Measurements from ENCODE around the gene KCND1. TPM values are rescaled to one million over a fixed set of nuclear protein-coding genes. Genes with fewer than 3 reads are reported as not detected.
A peak's percentile ranks its signal among the peaks of the same experiment; 100 is the strongest.

KCND1 gene
- total and polyA plus RNA-seq, 4 experiments from 2014 or later = 1.0 to 1.9 (median 1.8) TPM; not detected in 1

DNA sequence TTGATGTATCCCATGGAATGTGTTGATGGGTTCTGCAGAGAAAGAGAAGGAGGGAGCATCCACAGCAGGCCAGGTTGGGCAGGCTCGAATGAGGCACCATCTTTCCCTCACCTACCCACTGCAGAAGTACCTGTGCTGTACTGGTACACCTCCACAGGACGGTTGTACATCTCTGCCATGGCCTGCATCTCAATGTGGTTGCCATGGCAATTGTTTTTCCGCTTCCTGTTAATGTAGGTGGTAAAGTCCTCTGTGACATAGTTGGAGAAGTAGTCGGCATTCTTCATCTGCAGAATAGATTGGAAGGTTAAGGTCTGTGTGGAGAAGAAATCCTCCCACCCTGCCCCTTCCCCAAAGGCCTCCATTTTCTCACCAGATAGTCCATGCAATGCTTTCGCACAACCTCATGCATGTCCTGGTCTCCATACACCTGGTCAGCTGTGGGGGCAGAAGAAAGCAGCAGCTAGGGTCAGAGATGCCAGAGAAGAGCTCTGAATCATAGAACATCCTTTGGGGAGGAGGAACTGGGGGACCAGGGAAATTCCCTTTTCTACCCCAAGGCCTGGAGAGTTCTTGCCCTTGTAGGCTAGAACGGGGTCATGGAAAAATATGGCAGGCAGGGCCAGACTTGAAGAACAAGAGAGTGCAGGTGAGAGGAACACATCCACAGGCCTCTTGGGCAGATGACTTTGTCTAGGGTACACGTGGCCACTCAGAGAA, 36.9 kb downstream of the KCND1 start:
- Mint-ChIP-seq H3K27ac (peak overlapping the region; percentile 95 to 99 (median 97)), H3K9me3 (peaks cover 0 to 7% (median 0%) of the 10 kb centered on the region in 8 donors), H3K4me3 (peak overlapping the region in 7 of 8 donors; percentile 39 to 80 (median 77)), H3K4me1 (peaks cover 47 to 73% (median 61%) of the 10 kb centered on the region in 4 donors), H3K36me3 (peaks cover 24 to 49% of the 10 kb centered on the region in 2 donors), H3K27me3 (no peaks in the 10 kb centered on the region)
- ChIA-PET CTCF (ENCODE audit: partially characterized antibody) (interaction anchor here (1.4 kb wide), 1 partner anchor 11 kb away, joined by 3 read pairs; no protein-coding TSS in a partner anchor), POLR2A (ENCODE audit: partially characterized antibody) (interaction anchor here (1.0 to 11.3 kb wide), 3 partner anchors 15 to 37 kb away, joined by 3 to 235 read pairs (median 4); partner anchors contain the start of genes PIM2 and PQBP1)
- H3K9me3 ChIP-seq (ENCODE audit: control insufficient read depth in 1 of 2, low read length in 2 of 2) = no peaks in the 10 kb centered on the region
- peak overlapping the region; percentile 68 for H3K27ac ChIP-seq (ENCODE audit: low read depth, low read length)
- peak; percentile 68 to 84 (median 80) for DNase-seq
- intact Hi-C loops (cut with micrococcal nuclease) = no loop called here
- H3K4me1 ChIP-seq (ENCODE audit: insufficient read depth, low read length) = peaks cover 67% of the 10 kb centered on the region
- H3K4me3 ChIP-seq (ENCODE audit: low read length in 2 of 2) = no peak overlapping the region
- H3K27me3 ChIP-seq (ENCODE audit: insufficient read depth, low read length) = no peaks in the 10 kb centered on the region
- H3K36me3 ChIP-seq (ENCODE audit: insufficient read depth, low read length) = peaks cover 5% of the 10 kb centered on the region

DNA sequence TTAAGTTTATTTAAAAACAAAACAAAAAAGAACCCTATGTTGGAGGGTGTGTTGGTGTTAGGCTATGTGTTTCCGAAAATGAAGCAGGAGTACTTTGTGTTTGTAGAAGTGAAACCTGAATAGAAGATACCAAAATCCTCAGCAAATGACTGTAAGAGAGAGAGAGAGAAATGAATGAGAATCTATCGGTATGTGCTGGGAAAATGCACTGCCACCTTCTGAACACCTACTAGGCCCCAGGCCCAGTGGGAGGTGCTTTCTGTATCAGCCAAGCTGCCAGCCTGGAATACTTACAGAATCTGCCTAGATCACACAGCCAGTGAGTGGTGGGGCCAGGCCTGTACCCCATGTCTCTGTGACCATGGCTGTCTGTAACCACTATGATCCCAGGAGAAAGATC, 37.9 kb downstream of the KCND1 start:
- POLR2A ChIA-PET (ENCODE audit: partially characterized antibody) = interaction anchor here (1.0 to 11.3 kb wide), 3 partner anchors 14 to 36 kb away, joined by 3 to 235 read pairs (median 4); partner anchors contain the start of genes PIM2 and PQBP1

DNA sequence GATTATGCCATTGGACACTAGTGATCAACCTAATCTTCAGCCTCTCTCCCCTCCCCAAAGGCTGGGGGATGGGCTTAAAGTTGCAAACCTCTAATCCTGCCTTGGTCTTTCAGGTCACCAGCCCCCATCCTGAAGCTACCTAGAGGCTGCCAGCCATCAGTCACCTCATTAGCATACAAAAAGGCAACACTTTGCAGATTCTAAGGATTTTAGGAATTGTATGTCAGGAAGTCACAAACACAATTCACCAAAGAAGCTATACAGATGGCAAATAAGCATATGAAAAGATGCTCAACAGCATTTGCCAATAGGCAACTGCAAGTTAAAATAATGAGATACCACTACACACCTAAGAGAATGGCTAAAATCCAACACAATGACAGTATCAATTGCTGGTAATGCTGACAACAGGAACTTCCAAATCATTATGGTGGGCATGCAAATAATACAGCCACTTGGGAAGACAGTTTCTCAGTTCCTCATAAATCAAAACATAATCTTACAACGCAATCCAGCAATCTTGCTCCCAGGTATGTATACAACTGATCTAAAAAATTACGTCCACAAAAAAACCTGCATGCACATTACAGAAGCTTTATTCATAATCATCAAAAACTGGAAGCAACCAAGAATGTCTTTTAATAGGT, 43.8 kb downstream of the KCND1 start:
- Mint-ChIP-seq H3K27me3 (no peaks in the 10 kb centered on the region), H3K36me3 (peaks cover 25 to 35% of the 10 kb centered on the region in 2 donors), H3K4me1 (peaks cover 16 to 46% (median 21%) of the 10 kb centered on the region in 4 donors), H3K4me3 (no peak overlapping the region), H3K9me3 (peaks cover 0 to 2% (median 0%) of the 10 kb centered on the region in 8 donors), H3K27ac (peak overlapping the region in 2 of 7 donors; percentile 14 to 35)
- Histone ChIP-seq H3K36me3 (ENCODE audit: insufficient read depth, low read length) (peaks cover 11% of the 10 kb centered on the region), H3K4me1 (ENCODE audit: insufficient read depth, low read length) (peaks cover 28% of the 10 kb centered on the region), H3K27me3 (ENCODE audit: insufficient read depth, low read length) (no peaks in the 10 kb centered on the region), H3K9me3 (ENCODE audit: control insufficient read depth in 1 of 2, low read length in 2 of 2) (no peaks in the 10 kb centered on the region), H3K27ac (ENCODE audit: low read depth, low read length) (no peak overlapping the region), H3K4me3 (ENCODE audit: low read length in 2 of 2) (no peak overlapping the region)
- ChIA-PET POLR2A (ENCODE audit: partially characterized antibody) (interaction anchor here (0.7 to 2.1 kb wide), 6 partner anchors 8 to 30 kb away, joined by 3 to 10 read pairs (median 3); no protein-coding TSS in a partner anchor), CTCF (ENCODE audit: partially characterized antibody) (interaction anchor here (1.1 kb wide), 1 partner anchor 19 kb away, joined by 4 read pairs; no protein-coding TSS in a partner anchor)
- no peak for DNase-seq
- intact Hi-C loops (cut with micrococcal nuclease) = no loop called here

More for the DNA sequence above, 37.9 kb downstream of the KCND1 start:
- Mint-ChIP-seq H3K36me3 (peaks cover 24 to 45% of the 10 kb centered on the region in 2 donors), H3K27me3 (no peaks in the 10 kb centered on the region), H3K4me1 (peaks cover 39 to 63% (median 51%) of the 10 kb centered on the region in 4 donors), H3K9me3 (peaks cover 0 to 4% (median 0%) of the 10 kb centered on the region in 8 donors), H3K4me3 (peak overlapping the region in 6 of 8 donors; percentile 26 to 80 (median 48)), H3K27ac (peak overlapping the region; percentile 95 to 99 (median 97))
- Histone ChIP-seq H3K36me3 (ENCODE audit: insufficient read depth, low read length) (peaks cover 5% of the 10 kb centered on the region), H3K4me3 (ENCODE audit: low read length in 2 of 2) (no peak overlapping the region), H3K4me1 (ENCODE audit: insufficient read depth, low read length) (peaks cover 58% of the 10 kb centered on the region), H3K27me3 (ENCODE audit: insufficient read depth, low read length) (no peaks in the 10 kb centered on the region), H3K27ac (ENCODE audit: low read depth, low read length) (peak overlapping the region; percentile 68), H3K9me3 (ENCODE audit: control insufficient read depth in 1 of 2, low read length in 2 of 2) (no peaks in the 10 kb centered on the region)
- no peak for DNase-seq
- CTCF ChIA-PET (ENCODE audit: partially characterized antibody) = interaction anchor here (1.4 kb wide), 1 partner anchor 12 kb away, joined by 3 read pairs; no protein-coding TSS in a partner anchor
- intact Hi-C loops (cut with micrococcal nuclease) = no loop called here

DNA sequence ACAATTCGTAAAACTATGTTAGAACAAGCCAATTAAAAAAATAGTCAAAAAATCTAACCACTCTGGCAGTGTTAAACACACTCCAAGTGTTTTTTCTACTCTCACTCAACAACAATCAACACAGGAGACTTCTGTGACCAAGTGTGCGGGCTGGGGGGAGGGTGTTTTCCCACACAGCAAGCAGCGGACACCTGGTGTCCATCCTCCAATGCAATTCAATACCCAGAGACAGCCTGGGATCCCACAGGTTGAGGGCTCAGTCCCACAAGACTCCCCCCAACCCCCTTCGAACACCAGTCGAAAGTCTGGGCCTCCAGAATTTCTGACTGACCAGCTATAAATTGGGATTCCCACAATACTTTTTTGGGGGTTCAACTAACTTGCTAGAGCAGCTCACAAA, 44.5 kb downstream of the KCND1 start:
- H3K4me3 ChIP-seq (ENCODE audit: low read length in 2 of 2) = no peak overlapping the region
- peaks cover 11% of the 10 kb centered on the region for H3K36me3 ChIP-seq (ENCODE audit: insufficient read depth, low read length)
- H3K4me3 Mint-ChIP-seq = no peak overlapping the region
- H3K9me3 Mint-ChIP-seq = peaks cover 0 to 2% (median 0%) of the 10 kb centered on the region in 8 donors
- H3K27me3 Mint-ChIP-seq = no peaks in the 10 kb centered on the region
- DNase-seq = no peak
- H3K27ac ChIP-seq (ENCODE audit: low read depth, low read length) = no peak overlapping the region
- H3K27me3 ChIP-seq (ENCODE audit: insufficient read depth, low read length) = no peaks in the 10 kb centered on the region
- POLR2A ChIA-PET (ENCODE audit: partially characterized antibody) = interaction anchor here (1.0 to 2.1 kb wide), 5 partner anchors 8 to 31 kb away, joined by 3 to 10 read pairs (median 3); no protein-coding TSS in a partner anchor
- H3K9me3 ChIP-seq (ENCODE audit: control insufficient read depth in 1 of 2, low read length in 2 of 2) = no peaks in the 10 kb centered on the region
- H3K4me1 ChIP-seq (ENCODE audit: insufficient read depth, low read length) = peaks cover 35% of the 10 kb centered on the region
- intact Hi-C loops (cut with micrococcal nuclease) = no loop called here
- no peak overlapping the region for H3K27ac Mint-ChIP-seq
- H3K36me3 Mint-ChIP-seq = peaks cover 24 to 36% of the 10 kb centered on the region in 2 donors
- H3K4me1 Mint-ChIP-seq = peaks cover 17 to 50% (median 24%) of the 10 kb centered on the region in 4 donors
- CTCF ChIA-PET (ENCODE audit: partially characterized antibody) = interaction anchor here (1.0 kb wide), 1 partner anchor 10 kb away, joined by 3 read pairs; no protein-coding TSS in a partner anchor

DNA sequence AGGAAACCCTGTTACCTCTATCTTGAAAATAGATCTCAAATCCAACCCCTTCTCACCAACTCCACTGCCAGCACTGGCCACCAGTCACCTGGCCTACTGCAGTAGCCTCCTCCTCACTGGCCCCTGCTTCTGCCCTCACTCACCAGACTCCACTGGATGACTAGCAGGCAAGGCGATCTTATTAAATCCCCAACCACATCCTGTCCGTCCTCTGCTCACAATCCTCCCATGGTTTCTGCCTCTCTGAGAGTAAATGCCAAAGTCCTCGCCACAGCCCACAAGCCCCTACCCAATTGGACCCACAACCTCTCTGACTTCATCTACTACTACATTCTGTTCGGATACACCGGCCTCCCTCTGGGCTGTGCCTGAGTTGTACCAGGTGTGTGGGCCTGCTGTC, 47.4 kb downstream of the KCND1 start:
- Histone ChIP-seq H3K36me3 (ENCODE audit: insufficient read depth, low read length) (peaks cover 11% of the 10 kb centered on the region), H3K9me3 (ENCODE audit: control insufficient read depth in 1 of 2, low read length in 2 of 2) (no peaks in the 10 kb centered on the region), H3K27ac (ENCODE audit: low read depth, low read length) (peak overlapping the region; percentile 1), H3K27me3 (ENCODE audit: insufficient read depth, low read length) (no peaks in the 10 kb centered on the region), H3K4me1 (ENCODE audit: insufficient read depth, low read length) (peaks cover 61% of the 10 kb centered on the region), H3K4me3 (ENCODE audit: low read length in 2 of 2) (no peak overlapping the region)
- Mint-ChIP-seq H3K27ac (peak overlapping the region; percentile 57 to 89 (median 83)), H3K27me3 (no peaks in the 10 kb centered on the region), H3K4me3 (peak overlapping the region in 7 of 8 donors; percentile 29 to 60 (median 46)), H3K9me3 (no peaks in the 10 kb centered on the region), H3K4me1 (peaks cover 28 to 72% (median 42%) of the 10 kb centered on the region in 4 donors), H3K36me3 (peaks cover 20 to 40% of the 10 kb centered on the region in 2 donors)
- DNase-seq = peak in 1 of 5 donors; percentile 37
- CTCF ChIA-PET (ENCODE audit: partially characterized antibody) = interaction anchor here (2.9 kb wide), 1 partner anchor 13 kb away, joined by 8 read pairs; no protein-coding TSS in a partner anchor
- POLR2A ChIA-PET (ENCODE audit: partially characterized antibody) = interaction anchor here (0.6 to 2.4 kb wide), 2 partner anchors 12 to 28 kb away, joined by 4 to 16 read pairs; no protein-coding TSS in a partner anchor
- intact Hi-C loops (cut with micrococcal nuclease) = no loop called here

DNA sequence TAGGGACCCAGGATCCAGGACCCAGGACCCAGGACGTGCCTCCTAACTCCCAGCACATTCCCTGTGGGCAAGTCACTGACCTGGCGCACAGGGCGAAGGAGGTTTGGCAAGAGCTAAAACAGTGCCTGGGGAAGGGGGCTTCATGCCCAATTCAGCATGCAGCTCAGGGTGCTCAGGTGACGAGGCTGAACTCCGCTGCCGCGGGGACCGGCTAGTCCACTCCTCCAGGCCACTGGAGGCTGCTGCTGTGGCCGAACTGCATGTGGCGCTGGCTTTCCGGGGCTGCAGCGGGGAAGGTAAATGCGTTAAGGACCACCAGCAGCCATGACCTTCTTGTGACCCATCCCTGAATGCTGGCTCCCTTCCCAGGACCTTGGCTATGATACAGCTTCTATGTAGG, 47.9 kb downstream of the KCND1 start:
- Mint-ChIP-seq H3K27ac (peak overlapping the region; percentile 57 to 89 (median 83)), H3K4me1 (peaks cover 28 to 76% (median 45%) of the 10 kb centered on the region in 4 donors), H3K27me3 (no peaks in the 10 kb centered on the region), H3K36me3 (peaks cover 20 to 45% of the 10 kb centered on the region in 2 donors), H3K9me3 (no peaks in the 10 kb centered on the region), H3K4me3 (peak overlapping the region in 5 of 8 donors; percentile 29 to 50 (median 45))
- H3K4me1 ChIP-seq (ENCODE audit: insufficient read depth, low read length) = peaks cover 60% of the 10 kb centered on the region
- DNase-seq = no peak
- no peak overlapping the region for H3K4me3 ChIP-seq (ENCODE audit: low read length in 2 of 2)
- H3K27me3 ChIP-seq (ENCODE audit: insufficient read depth, low read length) = no peaks in the 10 kb centered on the region
- ChIA-PET CTCF (ENCODE audit: partially characterized antibody) (interaction anchor here (2.9 kb wide), 1 partner anchor 14 kb away, joined by 8 read pairs; no protein-coding TSS in a partner anchor), POLR2A (ENCODE audit: partially characterized antibody) (interaction anchor here (0.6 to 2.4 kb wide), 2 partner anchors 13 to 27 kb away, joined by 4 to 16 read pairs; no protein-coding TSS in a partner anchor)
- H3K9me3 ChIP-seq (ENCODE audit: control insufficient read depth in 1 of 2, low read length in 2 of 2) = no peaks in the 10 kb centered on the region
- intact Hi-C loops (cut with micrococcal nuclease) = no loop called here
- H3K36me3 ChIP-seq (ENCODE audit: insufficient read depth, low read length) = peaks cover 11% of the 10 kb centered on the region
- H3K27ac ChIP-seq (ENCODE audit: low read depth, low read length) = peak overlapping the region; percentile 1

Data from CD4-positive, alpha-beta memory T cell (primary cell).